K562 (cell line): Measurements from ENCODE around the gene NUP85. TPM values are rescaled to one million over a fixed set of nuclear protein-coding genes. Genes with fewer than 3 reads are reported as not detected.

Experiments
- BCL6 ChIP-seq: fragments of 250-450 bp; sonication (Bioruptor Pico); IDR thresholded peaks from 2 replicates; pipeline ENCODE4 v1.4.0; 2020
- BDP1 ChIP-seq: IDR thresholded peaks from 3 replicates; pipeline ENCODE4 v1.6.1; 2011; ENCODE audit not compliant: insufficient read length, insufficient read depth
- CHCHD3 ChIP-seq: fragments of 250-450 bp; sonication (Bioruptor Pico); IDR thresholded peaks from 2 replicates; pipeline ENCODE4 v2.1.2; 2022; ENCODE audit warnings: mild to moderate bottlenecking
- CREM ChIP-seq: IDR thresholded peaks from 2 replicates; pipeline ENCODE4 v1.6.1; 2014; ENCODE audit warnings: antibody characterized with exemption, low read depth
- DDX20 ChIP-seq: fragments of 450-650 bp; IDR thresholded peaks from 2 replicates; pipeline ENCODE4 v1.6.1; 2016; ENCODE audit warnings: missing genetic modification characterization, low read depth, mild to moderate bottlenecking, missing compliant biosample characterization, moderate library complexity
- E2F6 ChIP-seq, 2 experiments: IDR thresholded peaks; 2 replicates each; pipeline ENCODE4 v1.6.1; 2011; ENCODE audit warnings: borderline replicate concordance in 1 of 2, control low read depth in 1 of 2, low read depth in 1 of 2, low read length in 1 of 2, mild to moderate bottlenecking in 1 of 2, mixed read lengths in 1 of 2, moderate library complexity in 1 of 2; ENCODE audit not compliant: insufficient read depth in 1 of 2, insufficient read length in 1 of 2, poor library complexity in 1 of 2, severe bottlenecking in 1 of 2; ENCODE audit errors: extremely low read depth in 1 of 2
- ETS2 ChIP-seq: IDR thresholded peaks from 2 replicates; pipeline ENCODE4 v1.6.1; 2016; ENCODE audit warnings: borderline replicate concordance, missing genetic modification characterization, mild to moderate bottlenecking, moderate library complexity, missing compliant biosample characterization; ENCODE audit not compliant: poor library complexity, severe bottlenecking
- FOXJ2 ChIP-seq: fragments of 200-800 bp; sonication (Bioruptor generic); IDR thresholded peaks from 2 replicates; pipeline ENCODE4 v1.6.1; 2016; ENCODE audit warnings: missing genetic modification characterization, missing compliant biosample characterization
- FOXP4 ChIP-seq: sonication (generic); formaldehyde crosslinking; IDR thresholded peaks from 2 replicates; pipeline ENCODE4 v1.8.0; 2022; ENCODE audit warnings: mild to moderate bottlenecking, missing genetic modification reagents, borderline replicate concordance
- GATA2 ChIP-seq: sonication (generic); formaldehyde crosslinking; IDR thresholded peaks from 2 replicates; pipeline ENCODE4 v1.4.0; 2020; ENCODE audit warnings: mild to moderate bottlenecking, missing genetic modification reagents
- HMG20A ChIP-seq: fragments of 450-650 bp; formaldehyde crosslinking; conservative IDR thresholded peaks from 2 replicates; pipeline ENCODE4 v1.4.0; 2020; ENCODE audit warnings: mild to moderate bottlenecking, mixed read lengths
- HOXB6 ChIP-seq: fragments of 250-450 bp; sonication (Bioruptor Pico); IDR thresholded peaks from 2 replicates; pipeline ENCODE4 v1.5.1; 2022; ENCODE audit warnings: mild to moderate bottlenecking, borderline replicate concordance
- RFX1 ChIP-seq: fragments of 450-650 bp; IDR thresholded peaks from 2 replicates; pipeline ENCODE4 v1.6.1; 2016; ENCODE audit warnings: mild to moderate bottlenecking, moderate library complexity
- SMAD4 ChIP-seq: fragments of 250-450 bp; sonication (Bioruptor Pico); conservative IDR thresholded peaks from 2 replicates; pipeline ENCODE4 v1.8.0; 2021; ENCODE audit warnings: inconsistent platforms, mild to moderate bottlenecking, moderate library complexity
- UBTF ChIP-seq, 2 experiments: IDR thresholded peaks; 2 replicates each; pipeline ENCODE4 v1.6.1; 2012; ENCODE audit warnings: improper control_type of control experiment in 2 of 2, low read depth in 2 of 2, low read length in 2 of 2, borderline replicate concordance in 1 of 2
- ZFP30 ChIP-seq: fragments of 250-450 bp; sonication (Bioruptor Pico); IDR thresholded peaks from 2 replicates; pipeline ENCODE4 v1.8.0; 2022; ENCODE audit warnings: moderate library complexity, mild to moderate bottlenecking, inconsistent platforms, borderline replicate concordance
- ZNF217 ChIP-seq: sonication (generic); formaldehyde crosslinking; IDR thresholded peaks from 2 replicates; pipeline ENCODE4 v1.8.0; 2022; ENCODE audit warnings: mild to moderate bottlenecking, missing genetic modification reagents
- ZNF24 ChIP-seq: fragments of 450-650 bp; IDR thresholded peaks from 2 replicates; pipeline ENCODE4 v1.6.1; 2016
- ZNF449 ChIP-seq: fragments of 250-450 bp; sonication (Bioruptor Pico); IDR thresholded peaks from 2 replicates; pipeline ENCODE4 v1.8.0; 2022; ENCODE audit warnings: moderate library complexity, mild to moderate bottlenecking, inconsistent platforms
- polyA plus RNA-seq, 8 experiments: library from polyadenylated mRNA; depleted of rRNA in 4 of 8; stranded (reverse) in 5 of 8; unstranded in 3 of 8; fragments of >200 nt; fragmentation: Nextera tagmentation in 2 of 8; fragmentation: Illumina TruSeq in 1 of 8; extraction: Ambion mirVana in 2 of 8; extraction: Trizol in 1 of 8; gene quantifications; 2 replicates each; pipeline versions ENCODE4 v1.2.1 to v1.2.3, GENCODE V29; 2011 to 2014; ENCODE audit warnings: inconsistent platforms in 1 of 8, missing spikeins in 1 of 8
- total RNA-seq, 7 experiments: library from RNA; depleted of rRNA in 6 of 7; stranded (reverse); fragments of >200 nt in 6 of 7; fragmentation: Illumina TruSeq in 2 of 7; extraction: Trizol in 2 of 7; gene quantifications; 2 replicates each; pipeline versions ENCODE4 v1.2.1 to v1.2.3, GENCODE V29; 2011 to 2021; ENCODE audit warnings: low replicate concordance in 1 of 7

NUP85 gene
- total and polyA plus RNA-seq, 9 of the 15 experiments (the other 6 are each of a cell fraction or from before 2014, with no cell fraction given), result 50.2 to 177 (median 110) TPM

- TF ChIP-seq SMAD4 (CRISPR knock-in tag), result peak; percentile 78
- TF ChIP-seq RFX1, result no peak
- no peak for TF ChIP-seq ZNF449
- TF ChIP-seq ZFP30 (CRISPR knock-in tag), result no peak
- no peak for TF ChIP-seq DDX20 (tag)
- TF ChIP-seq GATA2 (CRISPR knock-in tag), result no peak
- TF ChIP-seq FOXJ2 (tag), result no peak
- TF ChIP-seq BCL6, result no peak
- no peak for TF ChIP-seq UBTF (IDR thresholded peaks at IDR 0.05; ENCODE audit: borderline replicate concordance in 1 of 2, low read depth in 2 of 2, low read length in 2 of 2)
- TF ChIP-seq ZNF217 (CRISPR knock-in tag), result no peak
- no peak for TF ChIP-seq CHCHD3
- TF ChIP-seq E2F6 (IDR thresholded peaks at IDR 0.05; ENCODE audit: borderline replicate concordance in 1 of 2, extremely low read depth in 1 of 2, insufficient read depth in 1 of 2, insufficient read length in 1 of 2, low read depth in 1 of 2, low read length in 1 of 2, poor library complexity in 1 of 2, severe bottlenecking in 1 of 2), result peak in 1 of 2 experiments; percentile 31
- TF ChIP-seq CREM, result peak; percentile 88
- TF ChIP-seq BDP1, result no peak
- peak; percentile 91; the same call in 1 of the 2 replicates for TF ChIP-seq FOXP4
- TF ChIP-seq ZNF24, result no peak
- no peak for TF ChIP-seq ETS2
- no peak for TF ChIP-seq HMG20A (CRISPR knock-in tag)
- no peak for TF ChIP-seq HOXB6 (CRISPR knock-in tag)
Measured at GRCh38 chr17:75261336-75262111, 56.0 kb downstream of the NUP85 start, which contains the start of the genes GGA3 and MRPS7 (continued).
